Measurements from ENCODE around the gene VPS13A.

Gene VPS13A

GRCh38 chr9:77325058-77325457 lies 147.7 kb downstream of the VPS13A start:
- H3K4me1 ChIP-seq: no peaks in the 10 kb centered on the region
- no peak overlapping the region for H3K27ac ChIP-seq
- no peaks in the 10 kb centered on the region for H3K9me3 ChIP-seq (ENCODE audit: control insufficient read depth, low read length)
- no peak overlapping the region for H3K4me2 ChIP-seq (ENCODE audit: low read length)
- no peak overlapping the region for H2AFZ ChIP-seq
- H3K4me3 ChIP-seq (ENCODE audit: low read depth, low read length): no peak overlapping the region
- no peak overlapping the region for H3K9ac ChIP-seq
- TF ChIP-seq, protein P1, sequence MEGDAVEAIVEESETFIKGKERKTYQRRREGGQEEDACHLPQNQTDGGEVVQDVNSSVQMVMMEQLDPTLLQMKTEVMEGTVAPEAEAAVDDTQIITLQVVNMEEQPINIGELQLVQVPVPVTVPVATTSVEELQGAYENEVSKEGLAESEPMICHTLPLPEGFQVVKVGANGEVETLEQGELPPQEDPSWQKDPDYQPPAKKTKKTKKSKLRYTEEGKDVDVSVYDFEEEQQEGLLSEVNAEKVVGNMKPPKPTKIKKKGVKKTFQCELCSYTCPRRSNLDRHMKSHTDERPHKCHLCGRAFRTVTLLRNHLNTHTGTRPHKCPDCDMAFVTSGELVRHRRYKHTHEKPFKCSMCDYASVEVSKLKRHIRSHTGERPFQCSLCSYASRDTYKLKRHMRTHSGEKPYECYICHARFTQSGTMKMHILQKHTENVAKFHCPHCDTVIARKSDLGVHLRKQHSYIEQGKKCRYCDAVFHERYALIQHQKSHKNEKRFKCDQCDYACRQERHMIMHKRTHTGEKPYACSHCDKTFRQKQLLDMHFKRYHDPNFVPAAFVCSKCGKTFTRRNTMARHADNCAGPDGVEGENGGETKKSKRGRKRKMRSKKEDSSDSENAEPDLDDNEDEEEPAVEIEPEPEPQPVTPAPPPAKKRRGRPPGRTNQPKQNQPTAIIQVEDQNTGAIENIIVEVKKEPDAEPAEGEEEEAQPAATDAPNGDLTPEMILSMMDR (IDR thresholded peaks at IDR 0.05): no peak
- H3K79me2 ChIP-seq: no peaks in the 10 kb centered on the region
- H3K36me3 ChIP-seq (ENCODE audit: control insufficient read depth, insufficient read depth, low read length): no peaks in the 10 kb centered on the region
- H3K27me3 ChIP-seq (ENCODE audit: control insufficient read depth, insufficient read depth, low read length): no peaks in the 10 kb centered on the region

- Histone ChIP-seq H3K9me3 (ENCODE audit: control insufficient read depth, low read length) (no peaks in the 10 kb centered on the region), H3K4me1 (no peaks in the 10 kb centered on the region), H3K4me2 (ENCODE audit: low read length) (no peak overlapping the region), H3K36me3 (ENCODE audit: control insufficient read depth, insufficient read depth, low read length) (no peaks in the 10 kb centered on the region), H3K79me2 (no peaks in the 10 kb centered on the region), H3K27me3 (ENCODE audit: control insufficient read depth, insufficient read depth, low read length) (no peaks in the 10 kb centered on the region), H2AFZ (no peak overlapping the region), H3K27ac (no peak overlapping the region), H3K4me3 (ENCODE audit: low read depth, low read length) (no peak overlapping the region), H3K9ac (no peak overlapping the region)
- TF ChIP-seq, protein P1 (IDR thresholded peaks at IDR 0.05): no peak
Observed at GRCh38 chr9:77328102-77328501, 150.8 kb downstream of the VPS13A start.

GRCh38 chr9:77370064-77370463 lies 192.7 kb downstream of the VPS13A start:
- no peaks in the 10 kb centered on the region for H3K27me3 ChIP-seq (ENCODE audit: control insufficient read depth, insufficient read depth, low read length)
- no peak overlapping the region for H3K27ac ChIP-seq
- no peak overlapping the region for H3K4me2 ChIP-seq (ENCODE audit: low read length)
- H3K9ac ChIP-seq: no peak overlapping the region
- H3K4me1 ChIP-seq: no peaks in the 10 kb centered on the region
- no peak overlapping the region for H3K4me3 ChIP-seq (ENCODE audit: low read depth, low read length)
- H3K9me3 ChIP-seq (ENCODE audit: control insufficient read depth, low read length): no peaks in the 10 kb centered on the region
- no peaks in the 10 kb centered on the region for H3K36me3 ChIP-seq (ENCODE audit: control insufficient read depth, insufficient read depth, low read length)
- TF ChIP-seq, protein P1 (IDR thresholded peaks at IDR 0.05): no peak
- no peak overlapping the region for H2AFZ ChIP-seq
- no peaks in the 10 kb centered on the region for H3K79me2 ChIP-seq

DNA sequence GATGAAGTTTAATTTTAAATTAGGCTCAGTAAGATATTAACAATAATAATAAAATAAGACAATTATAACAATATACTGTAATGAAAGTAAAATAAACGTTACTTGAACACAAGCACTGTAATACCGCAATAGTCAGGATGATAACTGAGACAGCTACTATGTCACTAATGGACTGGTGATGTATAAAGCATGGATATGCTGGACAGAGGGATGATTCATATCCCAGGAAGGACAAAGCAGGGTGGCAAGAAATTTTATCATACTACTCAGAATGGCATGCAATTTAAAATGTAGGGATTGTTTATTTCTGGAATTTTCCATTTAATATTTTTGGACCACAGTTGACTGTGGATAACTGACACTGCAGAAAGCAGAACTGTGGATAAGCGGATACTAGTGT lies 196.9 kb downstream of the VPS13A start:
- Histone ChIP-seq H3K79me2 (no peaks in the 10 kb centered on the region), H3K9me3 (ENCODE audit: control insufficient read depth, low read length) (no peaks in the 10 kb centered on the region), H3K27ac (no peak overlapping the region), H3K4me2 (ENCODE audit: low read length) (no peak overlapping the region), H3K9ac (no peak overlapping the region), H2AFZ (no peak overlapping the region), H3K36me3 (ENCODE audit: control insufficient read depth, insufficient read depth, low read length) (no peaks in the 10 kb centered on the region), H3K27me3 (ENCODE audit: control insufficient read depth, insufficient read depth, low read length) (no peaks in the 10 kb centered on the region), H3K4me1 (no peaks in the 10 kb centered on the region), H3K4me3 (ENCODE audit: low read depth, low read length) (no peak overlapping the region)
- TF ChIP-seq, protein P1 (IDR thresholded peaks at IDR 0.05): no peak

GRCh38 chr9:77375956-77376532 lies 198.7 kb downstream of the VPS13A start:
- H3K79me2 ChIP-seq: no peaks in the 10 kb centered on the region
- H3K36me3 ChIP-seq (ENCODE audit: control insufficient read depth, insufficient read depth, low read length): no peaks in the 10 kb centered on the region
- H3K4me3 ChIP-seq (ENCODE audit: low read depth, low read length): no peak overlapping the region
- H3K9me3 ChIP-seq (ENCODE audit: control insufficient read depth, low read length): no peaks in the 10 kb centered on the region
- no peak overlapping the region for H3K27ac ChIP-seq
- H3K4me1 ChIP-seq: no peaks in the 10 kb centered on the region
- H3K4me2 ChIP-seq (ENCODE audit: low read length): no peak overlapping the region
- TF ChIP-seq, protein P1 (IDR thresholded peaks at IDR 0.05): no peak
- H2AFZ ChIP-seq: no peak overlapping the region
- H3K9ac ChIP-seq: no peak overlapping the region
- no peaks in the 10 kb centered on the region for H3K27me3 ChIP-seq (ENCODE audit: control insufficient read depth, insufficient read depth, low read length)

Measured in parathyroid adenoma (tissue), 2 donors.